Liver (tissue), 9 donors: Measurements from ENCODE around the gene CTSW. TPM values are rescaled to one million over a fixed set of nuclear protein-coding genes. Genes with fewer than 3 reads are reported as not detected.

Experiments used
- DNase-seq: peaks from one replicate; pipeline ENCODE4 v3.0.0-alpha.2; 2017; ENCODE audit warnings: low spot score
- H3K27ac ChIP-seq, 2 donors: one replicate each; pipeline ENCODE4 v1.7.0; 2013; ENCODE audit warnings: inconsistent platforms in 2 of 2, low read length in 2 of 2, control low read depth in 1 of 2, low read depth in 1 of 2, mild to moderate bottlenecking in 1 of 2
- H3K27me3 ChIP-seq, 4 donors: one replicate each; pipeline versions ENCODE4 v1.6.1 to v1.7.0; 2013; ENCODE audit warnings: low read length in 3 of 4, inconsistent platforms in 1 of 4, mild to moderate bottlenecking in 1 of 4, moderate library complexity in 1 of 4; ENCODE audit not compliant: control insufficient read depth in 4 of 4, insufficient read depth in 4 of 4
- H3K36me3 ChIP-seq, 4 donors: one replicate each; pipeline versions ENCODE4 v1.6.1 to v1.7.0; 2013; ENCODE audit warnings: low read length in 3 of 4, mild to moderate bottlenecking in 3 of 4, low read depth in 1 of 4, moderate library complexity in 1 of 4; ENCODE audit not compliant: control insufficient read depth in 4 of 4, insufficient read depth in 3 of 4
- H3K4me1 ChIP-seq, 4 donors: one replicate each; pipeline versions ENCODE4 v1.6.1 to v1.7.0; 2013; ENCODE audit warnings: low read length in 3 of 4, mild to moderate bottlenecking in 3 of 4, moderate library complexity in 1 of 4; ENCODE audit not compliant: control insufficient read depth in 4 of 4, insufficient read depth in 4 of 4
- H3K4me3 ChIP-seq, 3 donors: one replicate each; pipeline versions ENCODE4 v1.6.1 to v1.7.0; 2013; ENCODE audit warnings: low read length in 3 of 3, control low read depth in 1 of 3, low read depth in 1 of 3, mild to moderate bottlenecking in 1 of 3
- H3K9ac ChIP-seq, 2 donors: one replicate each; pipeline ENCODE4 v1.7.0; 2013; ENCODE audit warnings: low read length in 2 of 2, mild to moderate bottlenecking in 2 of 2, moderate library complexity in 2 of 2, control low read depth in 1 of 2, low read depth in 1 of 2
- H3K9me3 ChIP-seq, 4 donors: one replicate each; pipeline versions ENCODE4 v1.6.1 to v1.7.0; 2013; ENCODE audit warnings: low read length in 3 of 4; ENCODE audit not compliant: control insufficient read depth in 4 of 4
- EGR1 ChIP-seq, 2 donors: IDR thresholded peaks; 2 replicates each; pipeline ENCODE4 v1.6.1; 2016 to 2018; ENCODE audit warnings: antibody characterized with exemption in 2 of 2, low read depth in 2 of 2
- FOXA1 ChIP-seq: IDR thresholded peaks from 2 replicates; pipeline ENCODE4 v1.6.1; 2016; ENCODE audit warnings: antibody characterized with exemption
- FOXA2 ChIP-seq: IDR thresholded peaks from 2 replicates; pipeline ENCODE4 v1.6.1; 2016; ENCODE audit warnings: antibody characterized with exemption
- GABPA ChIP-seq, 2 donors: IDR thresholded peaks in 1 of 2; conservative IDR thresholded peaks in 1 of 2; 2 replicates each; pipeline ENCODE4 v1.6.1; 2016; ENCODE audit warnings: antibody characterized with exemption in 2 of 2, mild to moderate bottlenecking in 1 of 2, moderate library complexity in 1 of 2
- HNF4A ChIP-seq, 2 donors: conservative IDR thresholded peaks; 2 replicates each; pipeline ENCODE4 v1.6.1; 2016; ENCODE audit warnings: antibody characterized with exemption in 2 of 2, mild to moderate bottlenecking in 2 of 2
- HNF4G ChIP-seq: IDR thresholded peaks from 2 replicates; pipeline ENCODE4 v1.6.1; 2016; ENCODE audit warnings: antibody characterized with exemption
- JUND ChIP-seq, 2 donors: IDR thresholded peaks; 2 replicates each; pipeline ENCODE4 v1.6.1; 2016; ENCODE audit warnings: antibody characterized with exemption in 2 of 2
- NR2F2 ChIP-seq: IDR thresholded peaks from 2 replicates; pipeline ENCODE4 v1.6.1; 2016; ENCODE audit warnings: antibody characterized with exemption
- RAD21 ChIP-seq, 2 donors: IDR thresholded peaks; 2 replicates each; pipeline ENCODE4 v1.6.1; 2016; ENCODE audit warnings: antibody characterized with exemption in 2 of 2, mild to moderate bottlenecking in 2 of 2
- RXRA ChIP-seq, 2 donors: IDR thresholded peaks; 2 replicates each; pipeline ENCODE4 v1.6.1; 2017 to 2018; ENCODE audit warnings: antibody characterized with exemption in 2 of 2, mild to moderate bottlenecking in 1 of 2
- SP1 ChIP-seq: IDR thresholded peaks from 2 replicates; pipeline ENCODE4 v1.6.1; 2018; ENCODE audit warnings: antibody characterized with exemption, mild to moderate bottlenecking
- TAF1 ChIP-seq: conservative IDR thresholded peaks from 2 replicates; pipeline ENCODE4 v1.6.1; 2016; ENCODE audit warnings: antibody characterized with exemption, mild to moderate bottlenecking
- YY1 ChIP-seq: IDR thresholded peaks from 2 replicates; pipeline ENCODE4 v1.6.1; 2016; ENCODE audit warnings: antibody characterized with exemption, mild to moderate bottlenecking
- WGBS: extraction: QIAGEN DNeasy Blood & Tissue Kit; methylation state at CpG from one replicate; pipeline ENCODE4 v1.1.7; 2013; 5-methylcytosine and 5-hydroxymethylcytosine counted together
- polyA plus RNA-seq, 2 donors: library from polyadenylated mRNA; stranded (reverse) in 1 of 2; unstranded in 1 of 2; fragments of 200-250 nt in 1 of 2; fragments of >200 nt in 1 of 2; fragmentation: Nextera tagmentation in 1 of 2; extraction: Ambion mirVana in 1 of 2; gene quantifications; one replicate each; pipeline versions ENCODE4 v1.2.1 to v1.2.3, GENCODE V29; 2013 to 2015
- total RNA-seq, 2 donors: library from RNA; depleted of rRNA; stranded (reverse); fragments of >200 nt; gene quantifications; one replicate each; pipeline ENCODE4 v1.2.3, GENCODE V29; 2014
- TF ChIP-seq, protein P1 (sequence below): IDR thresholded peaks from 2 replicates; pipeline ENCODE4 v1.6.1; 2016; ENCODE audit warnings: antibody characterized with exemption
- TF ChIP-seq, protein P2 (sequence below): IDR thresholded peaks from 2 replicates; pipeline ENCODE4 v1.6.1; 2016; ENCODE audit warnings: antibody characterized with exemption, mild to moderate bottlenecking
- TF ChIP-seq, protein P3 (sequence below): IDR thresholded peaks from 2 replicates; pipeline ENCODE4 v1.6.1; 2016; ENCODE audit warnings: antibody characterized with exemption
- TF ChIP-seq, protein P4 (sequence below): fragments of 150-350 bp; IDR thresholded peaks from 2 replicates; pipeline ENCODE4 v1.5.1; 2017; ENCODE audit warnings: improper control_type of control experiment, low read depth, low read length; ENCODE audit not compliant: missing input control
- TF ChIP-seq, protein P5 (sequence below): IDR thresholded peaks from 2 replicates; pipeline ENCODE4 v1.6.1; 2016; ENCODE audit warnings: antibody characterized with exemption
- donor health status: healthy.
- donor health status: healthy.
- donor health status: healthy.
- donor health status: healthy.
- donor health status: healthy.

Gene CTSW
- total and polyA plus RNA-seq, 4 donors: 1.3 to 2.9 (median 2.1) TPM

DNA sequence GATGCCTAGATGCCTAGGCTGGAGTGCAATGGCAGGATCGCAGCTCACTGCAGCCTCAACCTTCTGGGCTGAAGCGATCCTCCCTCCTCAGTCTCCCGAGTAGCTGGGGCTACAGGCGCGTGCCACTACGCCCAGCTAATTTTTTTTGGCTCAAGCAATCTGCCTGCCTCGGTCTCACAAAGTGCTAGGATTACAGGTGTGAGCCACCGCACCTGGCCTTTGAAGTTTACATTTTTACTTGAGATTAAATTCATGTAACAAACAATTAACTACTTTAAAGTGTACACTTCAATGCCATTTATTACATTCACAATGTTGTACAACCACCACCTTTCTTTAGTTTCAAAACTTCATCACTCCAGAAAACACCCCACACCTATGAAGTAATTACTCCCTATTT lies 24.1 kb downstream of the CTSW start:
- DNase-seq: no peak
- Histone ChIP-seq H3K9me3 (no peaks in the 10 kb centered on the region), H3K4me1 (peaks cover 0 to 16% (median 10%) of the 10 kb centered on the region in 4 donors), H3K27me3 (no peaks in the 10 kb centered on the region), H3K27ac (no peak overlapping the region), H3K9ac (no peak overlapping the region), H3K36me3 (peaks cover 0 to 1% (median 0%) of the 10 kb centered on the region in 4 donors), H3K4me3 (no peak overlapping the region)
- whole genome bisulfite sequencing: 78% methylated on average over 8 of the region's 8 CpGs
- TF ChIP-seq, protein P1, sequence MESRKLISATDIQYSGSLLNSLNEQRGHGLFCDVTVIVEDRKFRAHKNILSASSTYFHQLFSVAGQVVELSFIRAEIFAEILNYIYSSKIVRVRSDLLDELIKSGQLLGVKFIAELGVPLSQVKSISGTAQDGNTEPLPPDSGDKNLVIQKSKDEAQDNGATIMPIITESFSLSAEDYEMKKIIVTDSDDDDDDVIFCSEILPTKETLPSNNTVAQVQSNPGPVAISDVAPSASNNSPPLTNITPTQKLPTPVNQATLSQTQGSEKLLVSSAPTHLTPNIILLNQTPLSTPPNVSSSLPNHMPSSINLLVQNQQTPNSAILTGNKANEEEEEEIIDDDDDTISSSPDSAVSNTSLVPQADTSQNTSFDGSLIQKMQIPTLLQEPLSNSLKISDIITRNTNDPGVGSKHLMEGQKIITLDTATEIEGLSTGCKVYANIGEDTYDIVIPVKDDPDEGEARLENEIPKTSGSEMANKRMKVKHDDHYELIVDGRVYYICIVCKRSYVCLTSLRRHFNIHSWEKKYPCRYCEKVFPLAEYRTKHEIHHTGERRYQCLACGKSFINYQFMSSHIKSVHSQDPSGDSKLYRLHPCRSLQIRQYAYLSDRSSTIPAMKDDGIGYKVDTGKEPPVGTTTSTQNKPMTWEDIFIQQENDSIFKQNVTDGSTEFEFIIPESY: no peak
- TF ChIP-seq, protein P2, sequence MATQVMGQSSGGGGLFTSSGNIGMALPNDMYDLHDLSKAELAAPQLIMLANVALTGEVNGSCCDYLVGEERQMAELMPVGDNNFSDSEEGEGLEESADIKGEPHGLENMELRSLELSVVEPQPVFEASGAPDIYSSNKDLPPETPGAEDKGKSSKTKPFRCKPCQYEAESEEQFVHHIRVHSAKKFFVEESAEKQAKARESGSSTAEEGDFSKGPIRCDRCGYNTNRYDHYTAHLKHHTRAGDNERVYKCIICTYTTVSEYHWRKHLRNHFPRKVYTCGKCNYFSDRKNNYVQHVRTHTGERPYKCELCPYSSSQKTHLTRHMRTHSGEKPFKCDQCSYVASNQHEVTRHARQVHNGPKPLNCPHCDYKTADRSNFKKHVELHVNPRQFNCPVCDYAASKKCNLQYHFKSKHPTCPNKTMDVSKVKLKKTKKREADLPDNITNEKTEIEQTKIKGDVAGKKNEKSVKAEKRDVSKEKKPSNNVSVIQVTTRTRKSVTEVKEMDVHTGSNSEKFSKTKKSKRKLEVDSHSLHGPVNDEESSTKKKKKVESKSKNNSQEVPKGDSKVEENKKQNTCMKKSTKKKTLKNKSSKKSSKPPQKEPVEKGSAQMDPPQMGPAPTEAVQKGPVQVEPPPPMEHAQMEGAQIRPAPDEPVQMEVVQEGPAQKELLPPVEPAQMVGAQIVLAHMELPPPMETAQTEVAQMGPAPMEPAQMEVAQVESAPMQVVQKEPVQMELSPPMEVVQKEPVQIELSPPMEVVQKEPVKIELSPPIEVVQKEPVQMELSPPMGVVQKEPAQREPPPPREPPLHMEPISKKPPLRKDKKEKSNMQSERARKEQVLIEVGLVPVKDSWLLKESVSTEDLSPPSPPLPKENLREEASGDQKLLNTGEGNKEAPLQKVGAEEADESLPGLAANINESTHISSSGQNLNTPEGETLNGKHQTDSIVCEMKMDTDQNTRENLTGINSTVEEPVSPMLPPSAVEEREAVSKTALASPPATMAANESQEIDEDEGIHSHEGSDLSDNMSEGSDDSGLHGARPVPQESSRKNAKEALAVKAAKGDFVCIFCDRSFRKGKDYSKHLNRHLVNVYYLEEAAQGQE: no peak
- TF ChIP-seq TAF1: no peak
- no peak for TF ChIP-seq FOXA2
- TF ChIP-seq RXRA (IDR thresholded peaks at IDR 0.05): no peak
- TF ChIP-seq, protein P3, sequence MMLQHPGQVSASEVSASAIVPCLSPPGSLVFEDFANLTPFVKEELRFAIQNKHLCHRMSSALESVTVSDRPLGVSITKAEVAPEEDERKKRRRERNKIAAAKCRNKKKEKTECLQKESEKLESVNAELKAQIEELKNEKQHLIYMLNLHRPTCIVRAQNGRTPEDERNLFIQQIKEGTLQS: no peak
- TF ChIP-seq, protein P4, sequence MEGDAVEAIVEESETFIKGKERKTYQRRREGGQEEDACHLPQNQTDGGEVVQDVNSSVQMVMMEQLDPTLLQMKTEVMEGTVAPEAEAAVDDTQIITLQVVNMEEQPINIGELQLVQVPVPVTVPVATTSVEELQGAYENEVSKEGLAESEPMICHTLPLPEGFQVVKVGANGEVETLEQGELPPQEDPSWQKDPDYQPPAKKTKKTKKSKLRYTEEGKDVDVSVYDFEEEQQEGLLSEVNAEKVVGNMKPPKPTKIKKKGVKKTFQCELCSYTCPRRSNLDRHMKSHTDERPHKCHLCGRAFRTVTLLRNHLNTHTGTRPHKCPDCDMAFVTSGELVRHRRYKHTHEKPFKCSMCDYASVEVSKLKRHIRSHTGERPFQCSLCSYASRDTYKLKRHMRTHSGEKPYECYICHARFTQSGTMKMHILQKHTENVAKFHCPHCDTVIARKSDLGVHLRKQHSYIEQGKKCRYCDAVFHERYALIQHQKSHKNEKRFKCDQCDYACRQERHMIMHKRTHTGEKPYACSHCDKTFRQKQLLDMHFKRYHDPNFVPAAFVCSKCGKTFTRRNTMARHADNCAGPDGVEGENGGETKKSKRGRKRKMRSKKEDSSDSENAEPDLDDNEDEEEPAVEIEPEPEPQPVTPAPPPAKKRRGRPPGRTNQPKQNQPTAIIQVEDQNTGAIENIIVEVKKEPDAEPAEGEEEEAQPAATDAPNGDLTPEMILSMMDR: no peak
- TF ChIP-seq RAD21 (IDR thresholded peaks at IDR 0.05): no peak
- TF ChIP-seq, protein P5, sequence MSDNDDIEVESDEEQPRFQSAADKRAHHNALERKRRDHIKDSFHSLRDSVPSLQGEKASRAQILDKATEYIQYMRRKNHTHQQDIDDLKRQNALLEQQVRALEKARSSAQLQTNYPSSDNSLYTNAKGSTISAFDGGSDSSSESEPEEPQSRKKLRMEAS: no peak
- no peak for TF ChIP-seq EGR1 (IDR thresholded peaks at IDR 0.05; ENCODE audit: low read depth in 2 of 2)
- no peak for TF ChIP-seq FOXA1
- no peak for TF ChIP-seq YY1
- no peak for TF ChIP-seq NR2F2
- no peak for TF ChIP-seq SP1
- no peak for TF ChIP-seq JUND (IDR thresholded peaks at IDR 0.05)
- no peak for TF ChIP-seq HNF4G
- TF ChIP-seq HNF4A (conservative IDR thresholded peaks at IDR 0.05): no peak
- no peak for TF ChIP-seq GABPA (IDR thresholded peaks at IDR 0.05 in 1 of 2, conservative IDR thresholded peaks at IDR 0.05 in 1 of 2)
